ENCODE measurements around the gene EVL. TPM values are rescaled to one million over a fixed set of nuclear protein-coding genes. Genes with fewer than 3 reads are reported as not detected.

Gene EVL
- total RNA-seq, 4 donors from 2014 or later = 42.6 to 94.6 (median 59.8) TPM

DNA sequence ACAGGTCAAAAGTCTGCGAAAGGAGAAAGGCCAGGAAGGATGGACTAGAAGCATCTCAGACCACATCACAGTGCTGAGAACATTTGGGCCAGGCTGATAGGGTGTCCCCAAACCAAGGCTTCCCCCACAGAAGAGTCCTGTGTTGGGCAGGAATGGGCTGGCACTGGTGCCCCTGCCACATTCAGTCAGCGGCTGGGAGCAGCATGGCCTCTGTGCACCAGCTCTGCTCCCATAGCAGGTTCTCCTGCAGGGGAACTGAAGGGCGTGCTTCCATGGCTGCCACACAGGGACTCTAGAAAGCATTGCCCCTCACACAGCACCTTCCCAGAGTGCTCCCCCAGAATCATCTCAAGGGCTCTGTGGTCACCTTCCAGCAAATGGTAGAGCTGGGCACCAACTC lies 17.5 kb downstream of the EVL start:
- no peaks in the 10 kb centered on the region for H3K9me3 ChIP-seq
- no peak for DNase-seq (ENCODE audit: low spot score in 2 of 2)
- no peak overlapping the region for H3K27ac ChIP-seq
- no peak overlapping the region for H3K4me3 ChIP-seq
- peaks cover 0 to 33% (median 0%) of the 10 kb centered on the region in 3 donors for H3K36me3 ChIP-seq
- TF ChIP-seq POLR2A (IDR thresholded peaks at IDR 0.05) (no peak), EP300 (IDR thresholded peaks at IDR 0.05) (no peak)
- TF ChIP-seq, protein P1, sequence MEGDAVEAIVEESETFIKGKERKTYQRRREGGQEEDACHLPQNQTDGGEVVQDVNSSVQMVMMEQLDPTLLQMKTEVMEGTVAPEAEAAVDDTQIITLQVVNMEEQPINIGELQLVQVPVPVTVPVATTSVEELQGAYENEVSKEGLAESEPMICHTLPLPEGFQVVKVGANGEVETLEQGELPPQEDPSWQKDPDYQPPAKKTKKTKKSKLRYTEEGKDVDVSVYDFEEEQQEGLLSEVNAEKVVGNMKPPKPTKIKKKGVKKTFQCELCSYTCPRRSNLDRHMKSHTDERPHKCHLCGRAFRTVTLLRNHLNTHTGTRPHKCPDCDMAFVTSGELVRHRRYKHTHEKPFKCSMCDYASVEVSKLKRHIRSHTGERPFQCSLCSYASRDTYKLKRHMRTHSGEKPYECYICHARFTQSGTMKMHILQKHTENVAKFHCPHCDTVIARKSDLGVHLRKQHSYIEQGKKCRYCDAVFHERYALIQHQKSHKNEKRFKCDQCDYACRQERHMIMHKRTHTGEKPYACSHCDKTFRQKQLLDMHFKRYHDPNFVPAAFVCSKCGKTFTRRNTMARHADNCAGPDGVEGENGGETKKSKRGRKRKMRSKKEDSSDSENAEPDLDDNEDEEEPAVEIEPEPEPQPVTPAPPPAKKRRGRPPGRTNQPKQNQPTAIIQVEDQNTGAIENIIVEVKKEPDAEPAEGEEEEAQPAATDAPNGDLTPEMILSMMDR (IDR thresholded peaks at IDR 0.05) = no peak
- WGBS, 2 donors = 96 to 100% methylated on average over 3 of the region's 3 CpGs
- no peaks in the 10 kb centered on the region for H3K27me3 ChIP-seq
- H3K4me1 ChIP-seq = peaks cover 0 to 23% (median 16%) of the 10 kb centered on the region in 4 donors

DNA sequence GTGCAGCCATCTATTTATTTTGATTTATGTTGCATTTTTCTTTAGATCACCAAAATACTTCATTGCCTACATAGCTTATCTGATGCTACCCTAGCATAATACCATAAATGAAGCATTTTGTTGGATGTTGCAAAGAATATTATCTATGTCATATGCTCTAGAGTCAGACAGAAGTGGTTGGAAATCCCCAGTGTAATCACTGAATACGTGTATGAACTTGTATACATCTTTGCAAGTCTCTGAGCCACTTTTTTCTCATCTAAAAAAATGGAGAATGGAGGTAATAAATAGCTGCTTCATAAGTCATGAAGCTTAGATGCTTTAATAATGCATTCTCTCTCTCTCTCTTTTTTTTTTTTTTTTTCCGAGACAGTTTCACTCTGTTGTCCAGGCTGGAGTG lies 18.5 kb downstream of the EVL start:
- H3K4me3 ChIP-seq = no peak overlapping the region
- no peaks in the 10 kb centered on the region for H3K27me3 ChIP-seq
- H3K27ac ChIP-seq = no peak overlapping the region
- no peak for DNase-seq (ENCODE audit: low spot score in 2 of 2)
- H3K9me3 ChIP-seq = no peaks in the 10 kb centered on the region
- no peak for TF ChIP-seq EP300 (IDR thresholded peaks at IDR 0.05)
- TF ChIP-seq, protein P1 (IDR thresholded peaks at IDR 0.05) = no peak
- TF ChIP-seq POLR2A (IDR thresholded peaks at IDR 0.05) = no peak
- peaks cover 0 to 19% (median 11%) of the 10 kb centered on the region in 4 donors for H3K4me1 ChIP-seq
- H3K36me3 ChIP-seq = peaks cover 0 to 39% (median 0%) of the 10 kb centered on the region in 3 donors
- WGBS, 2 donors = 58 to 71% methylated on average over 2 of the region's 2 CpGs

DNA sequence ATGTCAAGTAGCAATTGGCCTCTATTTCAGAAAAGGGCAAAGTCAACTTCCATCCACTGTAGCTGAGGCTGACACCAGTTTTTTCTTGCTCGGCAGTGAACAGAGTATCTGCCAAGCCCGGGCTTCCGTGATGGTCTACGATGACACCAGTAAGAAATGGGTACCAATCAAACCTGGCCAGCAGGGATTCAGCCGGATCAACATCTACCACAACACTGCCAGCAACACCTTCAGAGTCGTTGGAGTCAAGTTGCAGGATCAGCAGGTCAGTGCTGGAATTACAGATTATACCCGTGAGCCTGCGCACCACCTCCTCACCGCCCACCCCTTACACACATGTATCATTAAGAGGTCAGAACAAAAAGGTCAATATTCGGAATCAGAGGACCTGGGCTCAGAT lies 19.4 kb downstream of the EVL start:
- no peak overlapping the region for H3K4me3 ChIP-seq
- DNase-seq (ENCODE audit: low spot score in 2 of 2) = no peak
- TF ChIP-seq EP300 (IDR thresholded peaks at IDR 0.05) = no peak
- TF ChIP-seq POLR2A (IDR thresholded peaks at IDR 0.05) = no peak
- TF ChIP-seq, protein P1 (IDR thresholded peaks at IDR 0.05) = no peak
- 88 to 94% methylated on average over 10 of the region's 10 CpGs for WGBS, 2 donors
- H3K27ac ChIP-seq = no peak overlapping the region
- no peaks in the 10 kb centered on the region for H3K9me3 ChIP-seq
- H3K4me1 ChIP-seq = peaks cover 0 to 11% (median 2%) of the 10 kb centered on the region in 4 donors
- peaks cover 0 to 42% (median 0%) of the 10 kb centered on the region in 3 donors for H3K36me3 ChIP-seq
- no peaks in the 10 kb centered on the region for H3K27me3 ChIP-seq

DNA sequence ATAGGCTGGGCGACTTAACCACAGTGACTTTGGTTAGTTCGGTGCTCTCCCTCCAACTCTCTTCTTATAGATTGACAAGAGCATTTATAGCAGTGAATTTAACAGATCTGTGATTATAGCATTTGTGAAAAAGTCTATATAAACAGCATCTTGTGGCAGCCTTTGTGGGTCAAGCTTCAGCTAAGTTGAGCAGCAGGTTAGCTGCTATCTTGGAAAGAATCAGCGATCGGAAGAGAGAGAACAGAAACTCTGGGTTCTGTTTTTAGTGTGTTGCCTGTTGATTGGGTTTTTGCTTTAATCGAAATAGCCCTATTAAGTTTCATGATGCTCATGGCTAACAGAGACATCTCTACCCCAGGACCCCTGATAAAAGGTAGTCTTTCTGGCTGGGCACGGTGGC lies 20.2 kb downstream of the EVL start:
- H3K9me3 ChIP-seq = no peaks in the 10 kb centered on the region
- peaks cover 0 to 7% (median 0%) of the 10 kb centered on the region in 4 donors for H3K4me1 ChIP-seq
- DNase-seq (ENCODE audit: low spot score in 2 of 2) = no peak
- TF ChIP-seq POLR2A (IDR thresholded peaks at IDR 0.05) (no peak), EP300 (IDR thresholded peaks at IDR 0.05) (no peak)
- TF ChIP-seq, protein P1 (IDR thresholded peaks at IDR 0.05) = no peak
- no peaks in the 10 kb centered on the region for H3K27me3 ChIP-seq
- H3K27ac ChIP-seq = no peak overlapping the region
- 94 to 95% methylated on average over 6 of the region's 6 CpGs for WGBS, 2 donors
- peaks cover 0 to 44% (median 0%) of the 10 kb centered on the region in 3 donors for H3K36me3 ChIP-seq
- H3K4me3 ChIP-seq = no peak overlapping the region

DNA sequence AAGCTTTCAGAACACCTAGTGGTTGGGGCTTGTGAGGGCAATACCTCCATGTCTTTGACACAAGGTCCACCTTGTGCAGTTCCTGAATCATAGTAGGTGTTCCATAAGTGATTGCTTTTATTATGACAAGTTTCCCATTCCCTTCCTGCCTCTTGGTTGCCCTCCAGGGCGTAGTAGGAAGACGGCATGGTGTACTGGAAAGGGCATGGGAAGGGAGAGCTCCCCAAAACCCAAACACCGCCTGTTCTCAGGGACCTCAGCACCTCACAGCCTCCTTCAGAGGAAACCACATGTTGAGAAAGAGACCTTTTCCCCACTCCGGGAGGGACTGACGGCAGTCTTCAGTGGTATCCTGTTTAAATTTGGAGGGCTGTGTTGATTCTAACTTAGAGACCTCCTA lies 21.1 kb downstream of the EVL start:
- H3K27me3 ChIP-seq = no peaks in the 10 kb centered on the region
- no peaks in the 10 kb centered on the region for H3K9me3 ChIP-seq
- no peak for TF ChIP-seq EP300 (IDR thresholded peaks at IDR 0.05)
- TF ChIP-seq POLR2A (IDR thresholded peaks at IDR 0.05) = no peak
- TF ChIP-seq, protein P1 (IDR thresholded peaks at IDR 0.05) = no peak
- H3K4me1 ChIP-seq = peaks cover 0 to 6% (median 0%) of the 10 kb centered on the region in 4 donors
- WGBS, 2 donors = 92% methylated on average over 5 of the region's 5 CpGs
- no peak for DNase-seq (ENCODE audit: low spot score in 2 of 2)
- H3K36me3 ChIP-seq = peaks cover 0 to 49% (median 0%) of the 10 kb centered on the region in 3 donors
- H3K4me3 ChIP-seq = no peak overlapping the region
- no peak overlapping the region for H3K27ac ChIP-seq
